Measurements from ENCODE around the gene CLRN1.

DNA sequence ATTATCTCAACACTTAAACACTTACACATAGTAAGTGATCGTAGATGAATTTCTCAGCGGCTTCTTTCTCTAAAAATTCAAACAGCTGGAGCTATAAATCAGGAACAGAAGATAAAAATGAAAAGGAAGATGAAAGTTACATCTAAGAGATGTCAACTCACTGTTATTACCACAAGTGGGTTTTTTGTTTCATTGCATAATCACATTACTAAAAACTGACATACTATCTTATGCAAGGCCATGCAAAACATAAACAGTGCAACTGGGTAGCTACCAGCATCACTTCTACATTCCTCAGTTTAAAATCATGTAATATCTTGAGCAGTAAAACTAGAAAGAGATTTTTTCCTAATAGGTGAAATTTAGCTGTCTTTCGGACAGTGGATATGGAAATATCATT is 82.2 kb downstream of the CLRN1 start:
- no peak for TF ChIP-seq ZNF331 (CRISPR knock-in tag; IDR thresholded peaks at IDR 0.05)
- TF ChIP-seq NFIC (IDR thresholded peaks at IDR 0.05; ENCODE audit: low read length) = no peak
- TF ChIP-seq TBP (CRISPR knock-in tag; IDR thresholded peaks at IDR 0.05) = no peak
- TF ChIP-seq, protein P1, sequence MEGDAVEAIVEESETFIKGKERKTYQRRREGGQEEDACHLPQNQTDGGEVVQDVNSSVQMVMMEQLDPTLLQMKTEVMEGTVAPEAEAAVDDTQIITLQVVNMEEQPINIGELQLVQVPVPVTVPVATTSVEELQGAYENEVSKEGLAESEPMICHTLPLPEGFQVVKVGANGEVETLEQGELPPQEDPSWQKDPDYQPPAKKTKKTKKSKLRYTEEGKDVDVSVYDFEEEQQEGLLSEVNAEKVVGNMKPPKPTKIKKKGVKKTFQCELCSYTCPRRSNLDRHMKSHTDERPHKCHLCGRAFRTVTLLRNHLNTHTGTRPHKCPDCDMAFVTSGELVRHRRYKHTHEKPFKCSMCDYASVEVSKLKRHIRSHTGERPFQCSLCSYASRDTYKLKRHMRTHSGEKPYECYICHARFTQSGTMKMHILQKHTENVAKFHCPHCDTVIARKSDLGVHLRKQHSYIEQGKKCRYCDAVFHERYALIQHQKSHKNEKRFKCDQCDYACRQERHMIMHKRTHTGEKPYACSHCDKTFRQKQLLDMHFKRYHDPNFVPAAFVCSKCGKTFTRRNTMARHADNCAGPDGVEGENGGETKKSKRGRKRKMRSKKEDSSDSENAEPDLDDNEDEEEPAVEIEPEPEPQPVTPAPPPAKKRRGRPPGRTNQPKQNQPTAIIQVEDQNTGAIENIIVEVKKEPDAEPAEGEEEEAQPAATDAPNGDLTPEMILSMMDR (CRISPR knock-in tag; IDR thresholded peaks at IDR 0.05) = no peak
- no peak for TF ChIP-seq ZFY (CRISPR knock-in tag; IDR thresholded peaks at IDR 0.05)
- TF ChIP-seq ZSCAN21 (CRISPR knock-in tag; IDR thresholded peaks at IDR 0.05; ENCODE audit: borderline replicate concordance) = no peak
- TF ChIP-seq ZNF335 (CRISPR knock-in tag; IDR thresholded peaks at IDR 0.05) = no peak
- TF ChIP-seq, protein P2, sequence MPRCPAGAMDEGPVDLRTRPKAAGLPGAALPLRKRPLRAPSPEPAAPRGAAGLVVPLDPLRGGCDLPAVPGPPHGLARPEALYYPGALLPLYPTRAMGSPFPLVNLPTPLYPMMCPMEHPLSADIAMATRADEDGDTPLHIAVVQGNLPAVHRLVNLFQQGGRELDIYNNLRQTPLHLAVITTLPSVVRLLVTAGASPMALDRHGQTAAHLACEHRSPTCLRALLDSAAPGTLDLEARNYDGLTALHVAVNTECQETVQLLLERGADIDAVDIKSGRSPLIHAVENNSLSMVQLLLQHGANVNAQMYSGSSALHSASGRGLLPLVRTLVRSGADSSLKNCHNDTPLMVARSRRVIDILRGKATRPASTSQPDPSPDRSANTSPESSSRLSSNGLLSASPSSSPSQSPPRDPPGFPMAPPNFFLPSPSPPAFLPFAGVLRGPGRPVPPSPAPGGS (CRISPR knock-in tag; IDR thresholded peaks at IDR 0.05) = no peak
- TF ChIP-seq, protein P3, sequence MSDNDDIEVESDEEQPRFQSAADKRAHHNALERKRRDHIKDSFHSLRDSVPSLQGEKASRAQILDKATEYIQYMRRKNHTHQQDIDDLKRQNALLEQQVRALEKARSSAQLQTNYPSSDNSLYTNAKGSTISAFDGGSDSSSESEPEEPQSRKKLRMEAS (IDR thresholded peaks at IDR 0.05) = no peak
- TF ChIP-seq, protein P4, sequence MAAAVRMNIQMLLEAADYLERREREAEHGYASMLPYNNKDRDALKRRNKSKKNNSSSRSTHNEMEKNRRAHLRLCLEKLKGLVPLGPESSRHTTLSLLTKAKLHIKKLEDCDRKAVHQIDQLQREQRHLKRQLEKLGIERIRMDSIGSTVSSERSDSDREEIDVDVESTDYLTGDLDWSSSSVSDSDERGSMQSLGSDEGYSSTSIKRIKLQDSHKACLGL (CRISPR knock-in tag; IDR thresholded peaks at IDR 0.05) = no peak
- TF ChIP-seq, protein P5, sequence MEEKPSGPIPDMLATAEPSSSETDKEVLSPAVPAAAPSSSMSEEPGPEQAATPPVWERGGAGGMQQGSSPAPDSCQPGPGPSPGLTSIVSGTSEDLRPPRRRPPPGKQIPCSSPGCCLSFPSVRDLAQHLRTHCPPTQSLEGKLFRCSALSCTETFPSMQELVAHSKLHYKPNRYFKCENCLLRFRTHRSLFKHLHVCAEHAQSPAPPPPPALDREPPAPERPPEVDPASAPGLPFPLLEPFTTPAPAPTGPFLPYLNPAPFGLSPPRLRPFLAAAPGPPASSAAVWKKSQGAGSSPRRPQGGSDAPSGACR (CRISPR knock-in tag; IDR thresholded peaks at IDR 0.05) = no peak
- no peak for TF ChIP-seq IKZF1 (IDR thresholded peaks at IDR 0.05)

Measured in HepG2 (cell line).